ENCODE results near the gene NALCN. TPM values are rescaled to one million over a fixed set of nuclear protein-coding genes. Genes with fewer than 3 reads are reported as not detected.
A peak's percentile ranks its signal among the peaks of the same experiment; 100 is the strongest.

Gene NALCN
- total and polyA plus RNA-seq, 2 experiments from 2014 or later: 0.50 to 0.87 TPM

GRCh38 chr13:101155920-101156319 lies 260.4 kb downstream of the NALCN start:
- no peaks in the 10 kb centered on the region for H3K9me3 Mint-ChIP-seq
- Histone ChIP-seq H3K9me2 (ENCODE audit: insufficient read depth) (no peaks in the 10 kb centered on the region), H3K79me2 (replicated peaks; ENCODE audit: insufficient read depth) (no peaks in the 10 kb centered on the region), H3K36me3 (ENCODE audit: insufficient read depth) (no peaks in the 10 kb centered on the region), H3K27me3 (ENCODE audit: insufficient read depth) (no peaks in the 10 kb centered on the region), H4K20me1 (replicated peaks; ENCODE audit: insufficient read depth) (no peaks in the 10 kb centered on the region), H3K27ac (ENCODE audit: low read depth) (no peak overlapping the region), H2AFZ (no peak overlapping the region), H3K4me1 (ENCODE audit: insufficient read depth) (peaks cover under 1% of the 10 kb centered on the region; the same call in 1 of the 2 replicates), H3F3A (replicated peaks; ENCODE audit: low read depth) (no peaks in the 10 kb centered on the region), H3K4me3 (no peak overlapping the region), H3K4me2 (no peak overlapping the region)
- no peaks in the 10 kb centered on the region for H3K27me3 Mint-ChIP-seq (ENCODE audit: insufficient read depth, low read depth, poor library complexity)
- no peak; the same call in 2 of the 3 replicates for ATAC-seq
- peaks cover 2% of the 10 kb centered on the region; the same call in 2 of the 3 replicates for H3K4me1 Mint-ChIP-seq
- H3K27ac Mint-ChIP-seq: no peak overlapping the region
- DNase-seq (ENCODE audit: low spot score): peak; percentile 53
- H3K36me3 Mint-ChIP-seq (ENCODE audit: low read depth): no peaks in the 10 kb centered on the region
- no peak overlapping the region for H3K4me3 Mint-ChIP-seq
- TF ChIP-seq POLR2AphosphoS5 (IDR thresholded peaks at IDR 0.05; ENCODE audit: low read depth) (no peak), JUNB (IDR thresholded peaks at IDR 0.05; ENCODE audit: unreplicated experiment) (no peak), REST (IDR thresholded peaks at IDR 0.05; ENCODE audit: unreplicated experiment) (no peak), CTCF (conservative IDR thresholded peaks at IDR 0.05; ENCODE audit: low read depth in 2 of 2) (peak; percentile 49 to 79), ZNF331 (CRISPR knock-in tag; IDR thresholded peaks at IDR 0.05; ENCODE audit: low read depth) (no peak), EZH2 (IDR thresholded peaks at IDR 0.05; ENCODE audit: low read depth, unreplicated experiment) (no peak), ZNF462 (CRISPR knock-in tag; IDR thresholded peaks at IDR 0.05) (no peak), ETS1 (IDR thresholded peaks at IDR 0.05) (no peak)
